Activated effector memory CD4-positive, alpha-beta T cell treated with anti-CD3 and anti-CD28 coated beads, Interleukin-2, amount 50 U/mL, for 16 hours (primary cell): ENCODE data around the gene DDX5.
A peak's percentile ranks its signal among the peaks of the same experiment; 100 is the strongest.
"Not testable (repeated sequence)": the region's sequence is repeated elsewhere in the genome, so short reads cannot be mapped to it uniquely, and the experiment has no call there.

ENCODE experiments used
- DNase-seq: peaks from one replicate; pipeline ENCODE4 v3.0.0-alpha.2; 2020

DDX5 gene

GRCh38 chr17:64506576-64507412, 705 bp upstream of the DDX5 start, which contains the start of gene CEP95:
CEP95 (plus strand) TSS chr17:64506977; CDS start chr17:64507098, 121 bp downstream.
- peak; percentile 98 for DNase-seq

- DNase-seq: peak; percentile 94
Observed at GRCh38 chr17:64505340-64506200, 519 bp downstream of the DDX5 start.

- no peak for DNase-seq
Observed at GRCh38 chr17:64504769-64505339, 1.2 kb downstream of the DDX5 start.

GRCh38 chr17:64503821-64504768, 2.0 kb downstream of the DDX5 start:
- no peak for DNase-seq

DNA sequence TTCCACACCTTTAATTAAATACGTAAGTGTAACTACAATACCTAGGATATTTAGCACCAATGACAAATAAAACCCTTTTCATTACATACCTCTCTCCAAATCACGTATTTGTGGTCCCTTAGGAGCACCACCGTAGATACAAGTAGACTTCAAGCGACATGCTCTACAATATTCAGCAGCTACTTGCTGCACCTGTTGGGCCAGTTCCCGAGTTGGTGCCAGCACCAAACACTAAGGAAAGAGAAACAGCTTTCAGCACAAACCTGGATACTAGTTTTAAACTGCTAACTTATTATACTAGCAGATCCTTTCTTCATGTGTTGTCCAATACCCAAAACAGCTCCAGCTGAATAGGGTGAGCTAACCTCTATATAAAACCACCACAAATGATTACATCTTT, 2.7 kb downstream of the DDX5 start:
- DNase-seq: no peak

- no peak for DNase-seq
Observed at GRCh38 chr17:64502809-64503208, 3.3 kb downstream of the DDX5 start.

GRCh38 chr17:64502021-64502420, 4.1 kb downstream of the DDX5 start:
- no peak for DNase-seq

- no peak for DNase-seq
Observed at GRCh38 chr17:64500862-64501765, 5.0 kb downstream of the DDX5 start.

- DNase-seq: no peak
Observed at GRCh38 chr17:64500487-64500859, 5.6 kb downstream of the DDX5 start.

DNA sequence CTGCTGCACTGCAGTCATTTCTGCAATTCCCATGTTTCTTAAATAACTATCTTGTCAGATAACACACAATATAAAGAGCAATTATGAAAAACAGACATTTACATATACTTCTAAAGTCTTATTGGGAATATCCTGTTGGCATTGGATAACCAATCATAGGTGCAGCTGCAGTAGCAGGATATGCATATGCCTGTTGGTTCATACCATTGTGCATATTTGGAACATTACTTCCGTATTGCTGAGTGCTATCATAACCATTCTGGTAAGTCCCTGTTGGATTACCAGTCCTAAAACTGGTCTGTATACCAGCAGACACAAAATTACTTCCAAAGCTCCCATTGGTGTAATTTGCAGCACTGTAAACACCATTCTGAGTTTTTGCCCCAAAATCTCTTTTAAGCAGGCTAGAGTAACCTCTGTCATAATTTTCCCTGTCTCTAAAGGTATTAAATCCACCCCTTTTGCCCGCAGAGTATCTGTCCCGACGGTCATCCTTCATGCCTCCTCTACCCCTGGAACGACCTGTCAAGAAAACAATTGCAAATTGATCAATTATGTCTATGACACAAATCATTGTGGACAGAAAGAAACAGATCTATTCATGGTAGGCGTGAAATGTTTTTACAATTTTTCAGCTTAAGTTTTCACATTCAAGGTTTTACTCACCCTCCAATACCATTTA, 6.1 kb downstream of the DDX5 start:
- DNase-seq: no peak

DNA sequence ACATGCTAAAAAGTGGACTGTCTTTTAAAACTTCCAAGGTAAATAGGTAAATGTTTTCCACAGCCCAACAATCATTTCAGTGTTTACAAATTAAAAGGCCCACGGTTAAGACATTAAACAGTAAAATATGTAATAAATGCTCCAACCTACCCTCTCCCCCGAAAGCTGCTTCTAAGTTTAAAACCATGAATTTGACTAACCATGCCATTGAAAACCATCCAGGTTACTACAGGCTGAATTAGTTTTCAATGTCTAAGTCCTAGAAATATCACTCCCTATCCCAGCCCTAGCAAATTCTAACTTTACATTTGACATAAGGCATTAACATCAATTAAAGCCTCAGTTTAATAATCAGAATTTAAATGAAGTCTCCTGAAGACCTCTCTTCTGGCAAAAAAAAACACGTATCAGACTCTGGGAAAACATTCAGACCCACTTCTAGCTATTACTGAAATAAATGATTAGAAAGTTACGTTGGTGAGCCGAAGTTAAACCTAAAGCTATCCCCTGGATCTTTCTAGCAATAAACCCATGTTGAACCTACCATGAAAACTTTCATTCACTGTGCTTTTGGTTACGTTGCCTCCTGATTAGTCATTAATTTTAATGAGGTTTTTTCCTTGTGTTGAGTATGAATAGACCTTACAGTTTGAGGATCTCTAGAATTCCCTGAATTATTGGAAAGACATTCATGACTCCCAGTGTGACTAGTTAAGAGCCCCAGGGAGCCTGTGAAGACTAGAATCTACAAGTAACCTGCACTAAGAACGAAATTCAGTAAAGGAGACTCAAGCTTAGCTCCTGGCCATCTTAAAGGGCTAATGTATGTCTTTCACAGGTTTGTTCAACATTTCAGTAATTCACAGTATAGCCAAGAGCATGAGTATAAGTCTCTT, 7.5 kb downstream of the DDX5 start:
- no peak for DNase-seq

DNA sequence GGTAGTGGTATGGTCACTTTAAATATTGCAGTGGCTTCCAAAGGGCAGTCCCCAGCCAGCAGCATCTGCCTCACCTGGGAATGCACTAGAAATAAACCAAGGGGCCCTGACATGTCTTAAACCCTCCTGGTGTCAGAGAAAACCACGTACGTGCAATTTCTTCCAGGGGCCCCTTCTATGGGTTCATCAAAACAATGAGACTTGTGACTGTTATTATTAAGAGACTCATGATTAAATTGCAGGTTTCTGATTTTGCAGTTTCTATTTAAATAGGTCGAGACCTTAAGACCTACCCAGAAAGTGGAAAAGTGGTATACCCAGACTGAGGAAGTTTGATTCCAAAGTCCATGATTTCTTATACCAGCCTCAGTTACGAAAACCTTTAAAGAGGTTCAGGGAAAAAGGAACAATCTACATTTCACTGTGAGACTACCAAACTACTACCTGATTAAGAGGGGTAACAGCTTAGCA, 8.5 kb downstream of the DDX5 start:
- DNase-seq: no peak

DNA sequence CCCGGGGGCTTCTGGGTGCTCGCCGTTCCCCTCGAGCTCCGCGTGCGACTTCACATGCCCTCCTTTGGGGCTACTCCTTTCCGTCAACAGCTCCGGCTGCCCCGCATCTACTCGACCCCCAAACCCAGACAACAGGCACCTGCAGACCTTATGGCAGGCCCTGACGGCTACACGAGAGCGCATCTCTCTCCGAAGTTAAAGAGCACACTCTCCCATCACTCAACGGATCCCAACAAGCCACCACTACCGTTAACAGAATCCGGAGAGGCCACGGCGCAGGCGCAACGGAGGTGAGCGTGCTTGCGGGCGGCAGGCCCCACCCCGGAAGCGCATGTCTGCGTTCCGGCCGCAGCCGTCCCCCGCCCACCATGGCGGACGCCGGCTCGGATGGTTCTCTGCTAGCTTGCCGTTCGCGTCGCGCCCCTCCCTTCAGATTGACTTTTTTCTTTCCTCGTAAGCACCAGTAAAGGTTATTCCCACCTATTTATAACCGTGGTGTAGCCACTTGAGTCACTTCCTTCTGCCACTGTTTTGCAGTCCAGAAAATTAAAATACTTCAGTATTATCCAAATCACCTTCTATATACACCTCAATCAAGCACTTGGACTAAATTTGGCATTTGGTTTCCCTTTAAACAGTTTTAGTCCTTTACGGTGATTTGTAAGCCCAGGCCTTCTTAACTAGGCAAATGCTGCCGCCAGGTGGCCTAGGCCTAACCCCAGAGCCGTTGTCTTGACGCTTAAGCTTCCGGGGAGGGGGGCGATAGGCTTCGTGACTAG, 9.1 kb downstream of the DDX5 start, which contains the start of gene POLG2:
Gene POLG2 (minus strand): TSS at position 269 of the 779 bp plus-strand sequence. CDS start 86 bp downstream, at position 183.
- peak; percentile 99 for DNase-seq

GRCh38 chr17:64496348-64496785, 9.7 kb downstream of the DDX5 start:
- DNase-seq: no peak

DNA sequence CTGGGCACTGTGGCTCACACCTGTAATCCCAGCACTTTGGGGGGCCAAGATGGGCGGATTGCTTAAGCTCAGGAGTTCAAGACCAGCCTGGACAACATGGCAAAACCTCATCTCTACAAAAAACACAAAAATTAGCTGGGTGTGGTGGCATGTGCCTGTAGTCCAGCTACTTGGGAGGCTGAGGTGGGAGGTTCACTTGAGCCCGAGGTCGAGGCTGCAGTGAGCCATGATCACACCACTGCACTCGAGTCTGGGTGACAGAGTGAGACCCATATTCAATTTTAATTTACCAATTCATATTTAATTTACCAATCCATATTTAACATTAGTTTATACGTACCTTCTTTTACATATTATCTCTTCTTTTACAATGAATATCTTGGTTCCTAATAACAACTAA, 10.8 kb downstream of the DDX5 start:
- DNase-seq: not testable (repeated sequence)

GRCh38 chr17:64494121-64494520, 12.0 kb downstream of the DDX5 start:
- DNase-seq: no peak

DNA sequence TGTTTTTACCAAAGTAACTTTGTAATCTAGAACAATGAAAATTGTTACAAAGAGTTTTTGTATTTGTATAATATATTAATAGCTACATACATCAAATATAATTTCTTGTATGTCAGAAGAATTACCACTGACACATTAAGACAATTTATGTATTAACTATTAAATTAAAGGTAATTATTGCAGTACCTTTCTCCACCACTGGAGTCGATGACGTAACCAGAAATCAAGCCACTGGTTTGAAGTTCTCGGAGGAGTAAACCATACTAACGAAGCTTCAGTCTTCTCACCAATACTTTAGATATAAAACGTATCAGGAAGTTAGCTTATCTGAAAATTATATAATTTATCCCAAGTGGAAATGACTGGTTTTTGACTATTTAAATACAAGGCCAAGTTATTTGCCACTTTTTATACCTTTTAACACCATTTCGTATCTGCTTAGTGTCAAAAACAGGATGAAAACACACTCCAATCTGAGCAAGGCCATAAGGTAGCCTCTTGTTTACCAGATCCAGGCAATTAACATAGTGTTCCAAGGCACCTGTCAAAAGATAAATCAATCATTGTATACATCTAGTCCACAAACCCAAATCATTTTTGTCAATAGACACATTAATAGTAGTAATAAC, 13.5 kb downstream of the DDX5 start:
- no peak for DNase-seq

DNA sequence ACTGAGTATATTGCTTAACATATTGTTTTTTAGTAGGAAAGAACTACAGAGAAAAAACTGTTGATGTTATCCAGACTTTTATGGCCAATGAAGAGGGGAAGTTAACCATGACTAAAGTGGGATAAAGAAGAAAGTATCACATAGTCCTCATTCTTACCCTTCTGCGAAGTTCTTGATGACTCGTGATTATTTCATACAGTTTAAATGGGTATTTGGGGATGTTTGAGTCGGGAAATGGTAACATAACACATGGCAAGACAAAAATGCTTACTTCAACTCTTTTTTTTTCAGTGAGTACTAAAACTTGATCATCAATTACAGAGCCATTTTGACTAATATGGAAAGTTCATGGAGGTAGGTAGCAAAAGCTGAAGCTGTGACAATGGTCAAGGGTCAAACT, 14.1 kb downstream of the DDX5 start:
- DNase-seq: no peak
